Glutamatergic neuron (in vitro differentiated cells): ENCODE measurements around the gene MTRF1. TPM values are rescaled to one million over a fixed set of nuclear protein-coding genes. Genes with fewer than 3 reads are reported as not detected.
"Not testable (repeated sequence)": the region's sequence is repeated elsewhere in the genome, so short reads cannot be mapped to it uniquely, and the experiment has no call there.

Experiments
- DNase-seq: peaks from one replicate; pipeline ENCODE4 v3.0.0; 2022
- H3K27ac Mint-ChIP-seq: one replicate; pipeline ENCODE4 v1.8.0; 2020; ENCODE audit warnings: mild to moderate bottlenecking, mixed read lengths, inconsistent platforms; ENCODE audit not compliant: unreplicated experiment
- H3K27me3 Mint-ChIP-seq: one replicate; pipeline ENCODE4 v1.8.0; 2020; ENCODE audit warnings: mild to moderate bottlenecking, moderate library complexity, mixed read lengths, inconsistent platforms; ENCODE audit not compliant: unreplicated experiment
- H3K36me3 Mint-ChIP-seq: one replicate; pipeline ENCODE4 v1.8.0; 2020; ENCODE audit warnings: mild to moderate bottlenecking, mixed read lengths, inconsistent platforms; ENCODE audit not compliant: unreplicated experiment
- H3K4me1 Mint-ChIP-seq: one replicate; pipeline ENCODE4 v1.8.0; 2020; ENCODE audit warnings: mild to moderate bottlenecking, low read depth, mixed read lengths, inconsistent platforms; ENCODE audit not compliant: unreplicated experiment
- H3K4me3 Mint-ChIP-seq: one replicate; pipeline ENCODE4 v1.8.0; 2020; ENCODE audit warnings: mild to moderate bottlenecking, mixed read lengths, inconsistent platforms; ENCODE audit not compliant: unreplicated experiment
- H3K9me3 Mint-ChIP-seq: one replicate; pipeline ENCODE4 v1.8.0; 2020; ENCODE audit warnings: mild to moderate bottlenecking, moderate library complexity, mixed read lengths, inconsistent platforms; ENCODE audit not compliant: unreplicated experiment
- CTCF ChIP-seq: fragments of 200-600 bp; sonication (generic); IDR thresholded peaks from one replicate; pipeline ENCODE4 v1.5.0; 2021; ENCODE audit not compliant: partially characterized antibody, unreplicated experiment
- total RNA-seq: library from RNA; stranded (reverse); fragmentation: NEBNext Ultra II Directional; extraction: Animal tissue kit (Norgen Biotek cat#: 25700); gene quantifications from one replicate; pipeline ENCODE4 v1.2.1, GENCODE V29; 2021; ENCODE audit not compliant: unreplicated experiment

The MTRF1 gene
- total RNA-seq, 1 donor from 2014 or later: 15.2 TPM

- no peak overlapping the region for H3K27ac Mint-ChIP-seq
- TF ChIP-seq CTCF: no peak
- no peak for DNase-seq
- H3K27me3 Mint-ChIP-seq: no peaks in the 10 kb centered on the region
- H3K36me3 Mint-ChIP-seq: peaks cover 4% of the 10 kb centered on the region
- H3K4me1 Mint-ChIP-seq: no peaks in the 10 kb centered on the region
- peaks cover 3% of the 10 kb centered on the region for H3K9me3 Mint-ChIP-seq
- H3K4me3 Mint-ChIP-seq: no peak overlapping the region
Observed at GRCh38 chr13:41291246-41291645, 27.9 kb upstream of the MTRF1 start.

GRCh38 chr13:41289463-41289881 is 26.1 kb upstream of the MTRF1 start:
- Mint-ChIP-seq H3K9me3 (peaks cover 1% of the 10 kb centered on the region), H3K36me3 (peaks cover 4% of the 10 kb centered on the region), H3K27ac (no peak overlapping the region), H3K4me1 (no peaks in the 10 kb centered on the region), H3K4me3 (no peak overlapping the region), H3K27me3 (no peaks in the 10 kb centered on the region)
- no peak for DNase-seq
- no peak for TF ChIP-seq CTCF

- Mint-ChIP-seq H3K4me3 (no peak overlapping the region), H3K9me3 (peaks cover 1% of the 10 kb centered on the region), H3K27ac (no peak overlapping the region), H3K4me1 (no peaks in the 10 kb centered on the region), H3K27me3 (no peaks in the 10 kb centered on the region), H3K36me3 (peaks cover 2% of the 10 kb centered on the region)
- DNase-seq: no peak
- TF ChIP-seq CTCF: no peak
Observed at GRCh38 chr13:41286370-41286769, 23.0 kb upstream of the MTRF1 start.

- H3K4me3 Mint-ChIP-seq: no peak overlapping the region
- TF ChIP-seq CTCF: no peak
- H3K27ac Mint-ChIP-seq: no peak overlapping the region
- no peaks in the 10 kb centered on the region for H3K36me3 Mint-ChIP-seq
- DNase-seq: no peak
- H3K4me1 Mint-ChIP-seq: no peaks in the 10 kb centered on the region
- peaks cover 1% of the 10 kb centered on the region for H3K9me3 Mint-ChIP-seq
- H3K27me3 Mint-ChIP-seq: no peaks in the 10 kb centered on the region
Observed at GRCh38 chr13:41284512-41285288, 21.3 kb upstream of the MTRF1 start.

- Mint-ChIP-seq H3K36me3 (no peaks in the 10 kb centered on the region), H3K27ac (no peak overlapping the region), H3K4me1 (no peaks in the 10 kb centered on the region), H3K9me3 (no peaks in the 10 kb centered on the region), H3K4me3 (no peak overlapping the region), H3K27me3 (no peaks in the 10 kb centered on the region)
- DNase-seq: no peak
- TF ChIP-seq CTCF: no peak
Observed at GRCh38 chr13:41282129-41282571, 18.8 kb upstream of the MTRF1 start.

- not testable (repeated sequence) for H3K4me3 Mint-ChIP-seq, H3K27ac Mint-ChIP-seq, H3K4me1 Mint-ChIP-seq, DNase-seq, H3K36me3 Mint-ChIP-seq, H3K27me3 Mint-ChIP-seq, H3K9me3 Mint-ChIP-seq
Observed at GRCh38 chr13:41279156-41279555, 15.8 kb upstream of the MTRF1 start.
